ENCODE results near the gene CLDN6. TPM values are rescaled to one million over a fixed set of nuclear protein-coding genes. Genes with fewer than 3 reads are reported as not detected.

CLDN6 gene
- total and polyA plus RNA-seq, 9 of the 15 experiments (the other 6 are each of a cell fraction or from before 2014, with no cell fraction given), result 0.22 to 0.75 (median 0.38) TPM; not detected in 3

GRCh38 chr16:3007957-3008689 is 9.9 kb downstream of the CLDN6 start (continued):
- TF ChIP-seq SMAD1 (IDR thresholded peaks at IDR 0.05; ENCODE audit: low read depth, low read length, partially characterized antibody) (no peak), PHB2 (IDR thresholded peaks at IDR 0.05; ENCODE audit: low read depth) (no peak), ZNF444 (CRISPR knock-in tag; IDR thresholded peaks at IDR 0.05) (no peak), ZNF639 (CRISPR knock-in tag; conservative IDR thresholded peaks at IDR 0.05 in 1 of 2, IDR thresholded peaks at IDR 0.05 in 1 of 2) (0 out of 4 replicates have a peak, but pooled peaks of 1 of the 2 experiments have one; percentile 22), ATF4 (CRISPR knock-in tag; IDR thresholded peaks at IDR 0.05) (no peak), CREB3 (tag; conservative IDR thresholded peaks at IDR 0.05; ENCODE audit: low read depth) (no peak), THRA (IDR thresholded peaks at IDR 0.05) (no peak), SP2 (IDR thresholded peaks at IDR 0.05; ENCODE audit: extremely low read depth, low read depth, low read length, poor library complexity, severe bottlenecking) (no peak), CTCFL (IDR thresholded peaks at IDR 0.05; ENCODE audit: borderline replicate concordance, insufficient read depth, low read depth, low read length, poor library complexity, severe bottlenecking) (no peak), HMG20B (CRISPR knock-in tag; IDR thresholded peaks at IDR 0.05) (no peak), MAX (CRISPR knock-in tag; IDR thresholded peaks at IDR 0.05) (0 out of 2 replicates have a peak, but pooled peaks have one; percentile 17), ETV6 (IDR thresholded peaks at IDR 0.05; ENCODE audit: borderline replicate concordance in 1 of 2, low read depth in 2 of 2, low read length in 1 of 2) (peak; percentile 57 to 87), ETV6 (CRISPR knock-in tag; IDR thresholded peaks at IDR 0.05; ENCODE audit: borderline replicate concordance) (no peak), MNT (conservative IDR thresholded peaks at IDR 0.05) (no peak; a peak in 2 of 4 replicates)

Measured in K562 (cell line).